NCI-H2196 (cell line): Measurements from ENCODE around the gene DDOST.
A peak's percentile ranks its signal among the peaks of the same experiment; 100 is the strongest.
"Not testable (repeated sequence)": the region's sequence is repeated elsewhere in the genome, so short reads cannot be mapped to it uniquely, and the experiment has no call there.

Experiments used
- DNase-seq: peaks from one replicate; lab custom pipeline; 2025; ENCODE audit not compliant: unreplicated experiment; lab: John Stamatoyannopoulos, UW

The DDOST gene

GRCh38 chr1:20693623-20694022 lies 32.5 kb upstream of the DDOST start:
- no peak for DNase-seq

DNA sequence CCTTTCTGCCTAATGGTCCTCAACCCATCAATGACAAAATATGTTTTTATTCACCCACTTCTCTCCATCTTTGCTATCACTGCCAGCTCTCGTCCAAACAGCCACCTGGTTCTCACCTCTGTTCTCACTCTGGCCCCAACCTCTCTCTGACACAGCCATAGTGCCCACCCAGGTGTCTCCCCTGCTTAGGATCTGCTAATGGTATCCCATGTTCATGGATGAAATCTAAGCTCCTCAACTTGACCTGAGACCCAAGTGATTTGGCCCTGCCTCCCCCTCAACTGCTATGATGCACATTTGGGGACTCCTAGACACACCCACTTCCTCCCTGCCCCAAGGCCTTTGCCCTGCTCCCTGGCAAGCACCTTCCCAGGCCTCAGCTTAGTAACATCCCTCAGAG lies 30.7 kb upstream of the DDOST start:
- no peak for DNase-seq

DNA sequence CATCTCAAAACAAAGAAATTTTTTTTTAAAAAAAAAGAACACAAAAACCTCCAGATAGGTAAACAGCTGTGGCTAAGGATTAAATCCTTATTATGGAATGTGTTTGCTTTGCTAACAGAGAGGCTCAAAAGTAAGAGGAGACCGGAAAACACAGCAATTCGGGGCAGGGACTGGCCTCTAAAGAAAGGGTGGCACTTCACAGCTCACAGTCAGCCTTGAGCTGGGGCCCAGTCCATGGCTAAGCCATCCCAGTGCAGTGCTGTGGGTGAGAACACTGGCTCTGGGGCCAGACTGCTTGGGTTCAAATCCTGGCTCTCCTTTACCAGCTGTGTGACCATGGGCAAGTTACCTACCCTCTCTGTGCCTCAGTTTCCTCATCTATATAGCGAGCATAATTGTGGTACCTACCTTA lies 28.5 kb upstream of the DDOST start:
- no peak for DNase-seq

GRCh38 chr1:20686883-20687725 lies 25.9 kb upstream of the DDOST start:
- no peak for DNase-seq

GRCh38 chr1:20685741-20686140 lies 24.6 kb upstream of the DDOST start:
- DNase-seq = no peak

GRCh38 chr1:20685099-20685662 lies 24.0 kb upstream of the DDOST start:
- no peak for DNase-seq

DNA sequence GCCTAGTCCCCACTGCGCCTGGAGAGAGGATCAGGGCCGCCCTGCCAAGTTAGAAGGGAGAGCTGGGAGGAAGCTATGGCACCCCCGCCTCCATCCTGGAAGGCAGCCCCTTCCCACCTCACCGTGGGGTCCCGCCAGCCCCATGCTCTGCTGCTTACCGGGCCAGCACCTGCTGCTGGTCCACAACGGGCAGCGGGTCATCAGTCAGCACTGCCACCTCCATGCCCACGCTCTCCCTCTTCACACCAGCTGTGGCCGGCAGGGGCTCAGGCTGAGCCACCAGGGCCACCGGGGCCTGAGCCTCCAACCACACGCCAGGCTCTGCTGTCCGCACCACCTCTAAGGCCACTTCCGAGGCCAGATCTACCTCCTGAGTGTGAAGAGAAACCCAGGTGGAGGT lies 23.5 kb upstream of the DDOST start:
- DNase-seq = no peak

GRCh38 chr1:20684050-20684620 lies 23.0 kb upstream of the DDOST start:
- DNase-seq = no peak

GRCh38 chr1:20683614-20684013 lies 22.4 kb upstream of the DDOST start:
- DNase-seq = no peak

DNA sequence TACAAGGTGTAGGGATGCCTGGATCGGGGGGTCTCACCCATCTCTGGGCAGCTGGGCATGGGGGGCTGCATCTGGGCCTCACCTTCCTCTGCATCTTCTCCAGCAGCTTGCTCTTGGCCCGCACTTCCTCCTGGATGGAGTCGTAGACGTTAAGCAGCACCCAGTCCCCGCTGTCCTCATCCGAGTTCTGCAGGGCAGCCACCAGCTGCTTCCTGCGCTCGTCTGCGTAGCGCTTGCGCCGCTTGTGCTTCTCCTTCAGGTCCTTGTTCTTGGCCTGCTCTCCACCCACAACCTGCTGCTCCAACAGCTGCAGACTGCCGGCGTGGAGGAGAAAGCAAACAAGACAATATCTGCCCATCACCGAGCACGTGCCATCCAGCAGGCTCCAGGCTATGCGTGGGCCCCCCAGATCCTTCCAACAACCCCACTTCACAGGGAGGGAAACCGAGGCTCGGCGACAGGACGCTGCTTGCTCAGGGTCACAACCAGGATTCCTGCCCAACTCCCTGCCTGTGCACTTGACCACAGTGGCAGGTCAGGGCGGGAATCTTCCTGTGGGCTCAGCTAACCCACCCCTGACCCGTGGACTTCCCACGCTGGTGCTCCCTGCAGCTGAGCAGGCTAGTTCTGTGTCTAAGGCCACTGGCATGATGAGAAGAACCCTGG lies 21.5 kb upstream of the DDOST start:
- DNase-seq = peak; percentile 14

- DNase-seq = no peak
Observed at GRCh38 chr1:20681999-20682398, 20.8 kb upstream of the DDOST start.

DNA sequence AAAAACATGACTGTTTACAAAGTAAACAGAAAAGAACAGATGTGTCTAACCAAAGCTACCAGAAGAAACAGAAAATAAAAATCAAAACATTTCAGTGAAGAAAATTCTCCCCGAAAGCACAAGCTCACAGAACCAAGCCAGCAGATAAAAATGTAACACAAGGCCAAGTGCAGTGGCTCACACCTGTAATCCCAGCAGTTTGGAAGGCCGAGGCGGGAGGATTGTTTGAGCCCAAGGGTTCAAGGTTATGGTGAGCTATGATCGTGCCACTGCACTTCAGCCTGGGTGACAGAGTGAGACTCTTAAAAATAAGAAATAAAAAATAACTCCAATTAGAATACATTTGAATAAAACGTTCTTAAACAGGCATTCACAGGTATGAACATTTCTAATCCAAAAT lies 19.1 kb upstream of the DDOST start:
- DNase-seq = no peak

DNA sequence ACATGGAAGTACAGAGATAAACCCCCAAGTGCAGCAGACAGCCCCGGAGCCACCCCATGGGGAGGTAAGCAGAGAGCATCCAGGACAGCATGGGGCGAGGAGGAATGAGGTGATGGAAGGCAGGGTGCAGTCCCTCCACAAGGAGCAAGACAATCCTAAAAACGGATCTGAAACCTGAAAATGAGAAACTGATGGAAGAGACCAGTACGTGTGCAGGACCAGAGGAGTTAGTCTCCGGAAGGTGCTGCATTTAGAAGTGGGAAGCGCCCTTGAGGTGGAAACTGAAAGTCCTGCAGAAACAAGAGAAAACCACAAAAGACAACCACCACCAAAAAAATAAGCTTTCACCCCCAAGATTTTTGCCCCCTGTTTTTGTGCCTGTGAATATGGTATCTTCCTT lies 17.4 kb upstream of the DDOST start:
- DNase-seq = no peak

DNA sequence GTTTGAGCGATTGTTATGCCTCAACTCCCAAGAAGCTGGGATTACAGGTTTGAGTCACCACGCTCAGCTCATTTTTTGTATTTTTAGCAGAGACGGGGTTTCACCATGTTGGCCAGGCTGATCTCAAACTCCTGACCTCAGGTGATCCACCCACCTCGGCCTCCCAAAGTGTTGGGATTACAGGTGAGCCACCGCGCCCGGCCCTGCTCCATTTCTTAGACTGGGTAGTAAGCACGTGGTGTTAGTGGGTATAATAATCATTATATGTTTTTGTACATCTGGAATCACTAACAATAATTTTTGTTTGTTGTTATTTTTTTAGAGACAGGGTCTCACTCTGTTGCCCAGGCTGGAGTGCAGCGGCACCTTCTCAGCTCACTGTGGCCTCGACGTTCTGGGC lies 12.5 kb upstream of the DDOST start:
- DNase-seq = not testable (repeated sequence)

GRCh38 chr1:20672265-20672632 lies 11.1 kb upstream of the DDOST start:
- DNase-seq = no peak

- no peak for DNase-seq
Observed at GRCh38 chr1:20670936-20671335, 9.8 kb upstream of the DDOST start.

DNA sequence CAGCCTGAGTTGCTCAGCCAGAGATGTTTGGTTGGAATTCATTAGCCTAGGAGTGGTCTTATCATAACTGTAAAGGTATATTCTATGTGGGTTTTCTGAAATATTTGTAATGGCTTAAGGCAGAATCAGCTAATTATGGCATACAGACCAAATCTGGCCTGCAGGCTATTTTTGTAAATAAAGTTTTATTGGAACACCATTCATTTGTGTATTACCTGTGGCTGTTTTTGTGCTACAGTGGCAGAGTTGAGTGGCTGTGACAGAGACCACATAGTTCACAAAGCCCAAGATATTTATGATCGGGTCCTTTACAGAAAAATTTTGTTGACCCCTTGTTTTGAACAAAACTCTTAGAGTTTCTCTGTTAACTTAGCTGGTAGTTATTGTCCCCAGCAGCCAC lies 7.4 kb upstream of the DDOST start:
- no peak for DNase-seq

- DNase-seq = no peak
Observed at GRCh38 chr1:20666804-20667203, 5.6 kb upstream of the DDOST start.

GRCh38 chr1:20666146-20666545 lies 5.0 kb upstream of the DDOST start:
- no peak for DNase-seq

GRCh38 chr1:20665726-20666125 lies 4.6 kb upstream of the DDOST start:
- DNase-seq = no peak

- no peak for DNase-seq
Observed at GRCh38 chr1:20663969-20664715, 3.0 kb upstream of the DDOST start.
